Measurements from ENCODE around the gene TBPL1. TPM values are rescaled to one million over a fixed set of nuclear protein-coding genes. Genes with fewer than 3 reads are reported as not detected.

TBPL1 gene
- total and polyA plus RNA-seq, 9 of the 15 experiments (the other 6 are each of a cell fraction or from before 2014, with no cell fraction given), result 78.1 to 152 (median 107) TPM

DNA sequence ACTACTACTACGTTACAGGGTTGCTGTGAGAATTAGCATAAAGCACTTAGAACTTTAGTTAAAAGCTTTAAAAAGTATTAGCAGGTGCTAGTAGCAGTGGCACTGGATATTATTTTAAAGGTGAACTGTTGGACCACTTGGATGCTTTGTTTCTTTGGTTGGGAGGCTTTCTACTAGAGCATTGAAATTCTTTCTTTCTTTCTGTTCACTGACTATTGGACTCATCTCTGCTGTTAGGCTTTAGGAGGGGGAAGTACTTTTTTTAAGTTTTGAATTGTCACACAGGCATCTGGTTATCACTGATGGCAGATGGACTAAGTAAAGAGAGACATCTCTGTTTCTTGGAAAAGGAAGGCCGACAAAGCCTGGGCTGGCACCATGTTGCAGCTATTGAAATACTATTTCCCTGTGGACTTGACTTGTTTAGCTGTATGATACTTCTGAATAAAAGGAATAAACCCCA, 4.8 kb downstream of the TBPL1 start (continued):
- TF ChIP-seq GATAD2B (IDR thresholded peaks at IDR 0.05; ENCODE audit: borderline replicate concordance), result peak; percentile 77; the same call in 1 of the 2 replicates
- no peak for TF ChIP-seq SAFB2 (IDR thresholded peaks at IDR 0.05; ENCODE audit: borderline replicate concordance, low read depth, low read length, severe bottlenecking)
- TF ChIP-seq, protein P1, sequence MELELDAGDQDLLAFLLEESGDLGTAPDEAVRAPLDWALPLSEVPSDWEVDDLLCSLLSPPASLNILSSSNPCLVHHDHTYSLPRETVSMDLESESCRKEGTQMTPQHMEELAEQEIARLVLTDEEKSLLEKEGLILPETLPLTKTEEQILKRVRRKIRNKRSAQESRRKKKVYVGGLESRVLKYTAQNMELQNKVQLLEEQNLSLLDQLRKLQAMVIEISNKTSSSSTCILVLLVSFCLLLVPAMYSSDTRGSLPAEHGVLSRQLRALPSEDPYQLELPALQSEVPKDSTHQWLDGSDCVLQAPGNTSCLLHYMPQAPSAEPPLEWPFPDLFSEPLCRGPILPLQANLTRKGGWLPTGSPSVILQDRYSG (tag; conservative IDR thresholded peaks at IDR 0.05; ENCODE audit: low read depth), result no peak
- no peak for TF ChIP-seq TRIM25 (IDR thresholded peaks at IDR 0.05; ENCODE audit: borderline replicate concordance)
- no peak for TF ChIP-seq DEAF1 (CRISPR knock-in tag; IDR thresholded peaks at IDR 0.05)
- no peak; the same call in 1 of the 2 replicates for TF ChIP-seq ZNF395 (CRISPR knock-in tag; IDR thresholded peaks at IDR 0.05)
- TF ChIP-seq RBM22 (IDR thresholded peaks at IDR 0.05; ENCODE audit: low read depth, low read length, poor library complexity, severe bottlenecking), result no peak
- TF ChIP-seq ZBTB17 (CRISPR knock-in tag; IDR thresholded peaks at IDR 0.05), result no peak
- TF ChIP-seq CHD7 (IDR thresholded peaks at IDR 0.05; ENCODE audit: low read depth, low read length), result no peak

All from K562 (cell line).